PC-3 (cell line): Measurements from ENCODE around the gene KANK2. TPM values are rescaled to one million over a fixed set of nuclear protein-coding genes. Genes with fewer than 3 reads are reported as not detected.
"Not testable (repeated sequence)": the region's sequence is repeated elsewhere in the genome, so short reads cannot be mapped to it uniquely, and the experiment has no call there.

Experiments
- ATAC-seq: fragments of 200-7000 bp; cut with Tn5 transposase; 2 replicates; pipeline ENCODE4 v1.9.1; 2020; ENCODE audit warnings: mild to moderate bottlenecking, moderate library complexity
- BruUV-seq: library from RNA; stranded (reverse); fragments of 400-500 nt; replicated peaks from 2 replicates; lab custom pipeline; 2021; lab: Mats Ljungman, UMichigan
- CTCF ChIA-PET: fragments of 300-600 bp; sonication (Branson Sonifier 250); formaldehyde crosslinking; loops from one replicate; lab custom pipeline; 2022; ENCODE audit warnings: antibody characterized with exemption; lab: Charles Lee
- POLR2A ChIA-PET: fragments of 300-600 bp; sonication (Branson Sonifier 250); formaldehyde crosslinking; loops from one replicate; lab custom pipeline; 2022; ENCODE audit warnings: antibody characterized with exemption; ENCODE audit not compliant: unreplicated experiment; lab: Charles Lee
- DNase-seq: peaks from one replicate; pipeline ENCODE4 v3.0.0-alpha.2; 2015
- H2AFZ ChIP-seq: fragments of 300-600 bp; sonication (generic); 2 replicates; pipeline ENCODE4 v1.6.0; 2016; ENCODE audit warnings: antibody characterized with exemption, low read length
- H3F3A ChIP-seq: fragments of 300-600 bp; sonication (generic); one replicate; pipeline ENCODE4 v1.6.0; 2017; ENCODE audit warnings: antibody characterized with exemption, low read length, control low read depth, mild to moderate bottlenecking; ENCODE audit not compliant: unreplicated experiment
- H3K27ac ChIP-seq: fragments of 300-600 bp; sonication (generic); 2 replicates; pipeline ENCODE4 v1.5.1; 2016; ENCODE audit warnings: mild to moderate bottlenecking, low read length
- H3K27me3 ChIP-seq: fragments of 300-600 bp; sonication (generic); 2 replicates; pipeline ENCODE4 v1.6.1; 2016; ENCODE audit warnings: low read length, mixed read lengths
- H3K36me3 ChIP-seq: fragments of 300-600 bp; sonication (generic); 2 replicates; pipeline ENCODE4 v1.6.1; 2016; ENCODE audit warnings: low read depth, mixed run types, low read length, mixed read lengths
- H3K4me1 ChIP-seq: fragments of 300-600 bp; sonication (generic); 2 replicates; pipeline ENCODE4 v1.5.1; 2016; ENCODE audit warnings: low read length; ENCODE audit not compliant: insufficient read depth
- H3K4me2 ChIP-seq: fragments of 300-600 bp; sonication (generic); 2 replicates; pipeline ENCODE4 v1.6.0; 2016; ENCODE audit warnings: low read length
- H3K4me3 ChIP-seq: fragments of 300-600 bp; sonication (generic); 2 replicates; pipeline ENCODE4 v1.5.1; 2016; ENCODE audit warnings: mild to moderate bottlenecking, low read length, mixed read lengths
- H3K79me2 ChIP-seq: fragments of 300-600 bp; sonication (generic); 2 replicates; pipeline ENCODE4 v1.6.1; 2017; ENCODE audit warnings: low read length, mixed read lengths
- H3K9ac ChIP-seq: fragments of 300-600 bp; sonication (generic); 2 replicates; pipeline ENCODE4 v1.6.0; 2016; ENCODE audit warnings: mild to moderate bottlenecking, low read length
- H3K9me2 ChIP-seq: fragments of 300-600 bp; sonication (generic); replicated peaks from 2 replicates; pipeline ENCODE4 v1.6.1; 2016; ENCODE audit warnings: mixed run types, low read length, mixed read lengths
- H3K9me3 ChIP-seq: fragments of 300-600 bp; sonication (generic); 2 replicates; pipeline ENCODE4 v1.6.1; 2016; ENCODE audit warnings: low read length, mixed read lengths
- H4K20me1 ChIP-seq: fragments of 300-600 bp; sonication (generic); 2 replicates; pipeline ENCODE4 v1.6.1; 2016; ENCODE audit warnings: low read length, mixed read lengths
- CTCF ChIP-seq: fragments of 300-600 bp; sonication (generic); conservative IDR thresholded peaks from 2 replicates; pipeline ENCODE4 v1.5.1; 2017; ENCODE audit warnings: antibody characterized with exemption, low read depth, mild to moderate bottlenecking, low read length
- EZH2 ChIP-seq: fragments of 300-600 bp; sonication (generic); IDR thresholded peaks from one replicate; pipeline ENCODE4 v1.6.1; 2017; ENCODE audit warnings: antibody characterized with exemption, mild to moderate bottlenecking, low read length; ENCODE audit not compliant: unreplicated experiment
- EZH2phosphoT487 ChIP-seq: fragments of 300-600 bp; sonication (generic); IDR thresholded peaks from 2 replicates; pipeline ENCODE4 v1.6.1; 2018; ENCODE audit warnings: mild to moderate bottlenecking, antibody characterized with exemption, low read length, borderline replicate concordance
- intact Hi-C: fragments of 100-400 bp; cut with micrococcal nuclease; formaldehyde crosslinking; loops from 2 replicates; pipeline ENCODE4 v1.9.0; 2023
- total RNA-seq: library from RNA; depleted of rRNA; stranded (reverse); fragments of >200 nt; gene quantifications from 2 replicates; pipeline ENCODE4 v1.2.3, GENCODE V29; 2014

The KANK2 gene
- total RNA-seq, 1 experiment from 2014 or later, result 98.4 TPM

DNA sequence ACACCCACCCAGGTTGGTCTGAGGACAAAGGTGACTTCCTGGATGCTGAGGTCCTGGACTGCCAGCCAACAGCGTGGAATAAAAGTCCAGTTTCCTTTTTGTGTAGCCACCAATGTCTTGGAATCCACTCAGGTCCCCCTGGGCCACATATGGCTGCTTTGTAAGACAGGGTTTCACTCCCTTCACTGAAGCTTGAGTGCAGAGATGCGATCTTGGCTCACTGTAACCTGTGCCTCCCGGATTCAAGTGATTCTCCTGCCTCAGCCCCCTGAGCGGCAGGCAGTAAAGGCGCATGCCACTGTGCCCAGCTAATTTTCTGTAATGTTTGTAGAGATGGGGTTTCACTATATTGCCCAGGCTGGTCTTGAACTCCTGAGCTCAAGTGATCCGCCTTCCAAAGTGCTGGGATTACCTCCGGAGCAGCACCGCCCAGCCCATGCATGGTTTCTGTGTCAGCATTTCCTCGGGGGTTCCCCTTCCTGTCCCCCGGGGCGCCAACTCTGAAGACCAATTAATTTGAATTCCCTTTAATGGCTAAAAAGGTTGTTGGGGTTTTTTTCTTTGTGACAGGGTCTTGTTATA is 17.5 kb downstream of the KANK2 start:
- Histone ChIP-seq H3K9me2 (no peaks in the 10 kb centered on the region), H3K27me3 (no peaks in the 10 kb centered on the region), H3K4me1 (peaks cover 7% of the 10 kb centered on the region), H3F3A (no peaks in the 10 kb centered on the region), H3K9me3 (no peaks in the 10 kb centered on the region), H3K36me3 (peaks cover 16% of the 10 kb centered on the region), H3K27ac (no peak overlapping the region), H2AFZ (no peak overlapping the region), H3K9ac (no peak overlapping the region), H3K4me2 (no peak overlapping the region), H4K20me1 (no peaks in the 10 kb centered on the region), H3K4me3 (no peak overlapping the region), H3K79me2 (no peaks in the 10 kb centered on the region)
- ChIA-PET POLR2A (no interaction called here), CTCF (no interaction called here)
- TF ChIP-seq EZH2phosphoT487 (no peak), EZH2 (no peak), CTCF (no peak)
- DNase-seq (no peak), ATAC-seq (no peak)
- BruUV-seq, result no TSS peak
- intact Hi-C loops, result no loop called here

DNA sequence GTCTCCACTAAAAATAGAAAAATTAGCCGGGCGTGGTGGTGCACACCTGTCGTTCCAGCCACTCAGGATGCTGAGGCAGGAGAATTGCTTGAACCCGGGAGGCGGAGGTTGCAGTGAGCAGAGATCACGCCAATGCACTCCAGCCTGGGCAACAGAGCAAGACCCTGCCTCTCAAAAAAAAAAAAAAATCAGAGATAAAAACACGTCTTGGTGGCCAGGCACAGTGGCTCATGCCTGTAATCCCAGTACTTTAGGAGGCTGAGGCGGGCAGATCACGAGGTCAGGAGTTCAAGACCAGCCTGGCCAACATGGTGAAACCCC is 18.2 kb downstream of the KANK2 start:
- DNase-seq, H3K79me2 ChIP-seq, ATAC-seq, H4K20me1 ChIP-seq, BruUV-seq, H3K4me2 ChIP-seq, H3F3A ChIP-seq, POLR2A ChIA-PET, H3K9me3 ChIP-seq, CTCF ChIA-PET, intact Hi-C loops, H3K4me3 ChIP-seq, H3K9me2 ChIP-seq, H3K4me1 ChIP-seq, H3K27me3 ChIP-seq, H2AFZ ChIP-seq, H3K9ac ChIP-seq: not testable (repeated sequence)
- peak overlapping the region; percentile 29; the same call in 1 of the 2 replicates for H3K27ac ChIP-seq
- peaks cover 21% of the 10 kb centered on the region for H3K36me3 ChIP-seq

DNA sequence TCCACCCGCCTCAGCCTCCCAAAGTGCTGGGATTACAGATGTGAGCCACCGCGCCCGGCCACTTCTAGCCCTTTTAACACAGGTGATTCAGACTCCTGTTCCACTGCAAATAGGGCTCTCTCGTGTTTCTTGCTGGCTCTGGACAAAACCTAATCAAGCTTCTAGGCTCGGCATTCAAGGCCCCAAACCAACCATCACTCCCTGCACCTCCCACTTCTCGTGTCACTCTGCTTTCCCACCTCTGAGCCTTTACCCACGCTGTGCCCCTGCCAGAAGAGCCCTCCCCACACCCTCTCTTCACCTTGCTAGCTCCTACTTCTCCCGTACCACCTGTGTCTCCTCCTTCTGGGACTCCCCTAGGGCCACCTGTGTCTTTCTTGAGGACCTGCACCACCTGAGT is 19.8 kb downstream of the KANK2 start:
- ATAC-seq (no peak), DNase-seq (no peak)
- Histone ChIP-seq H4K20me1 (no peaks in the 10 kb centered on the region), H3K79me2 (no peaks in the 10 kb centered on the region), H3K9ac (no peak overlapping the region), H3K4me2 (no peak overlapping the region), H3K9me3 (no peaks in the 10 kb centered on the region), H2AFZ (no peak overlapping the region), H3K27me3 (no peaks in the 10 kb centered on the region), H3K4me3 (no peak overlapping the region), H3F3A (no peaks in the 10 kb centered on the region), H3K36me3 (peaks cover 21% of the 10 kb centered on the region), H3K27ac (no peak overlapping the region), H3K9me2 (no peaks in the 10 kb centered on the region), H3K4me1 (peaks cover 7% of the 10 kb centered on the region)
- intact Hi-C loops, result no loop called here
- no TSS peak for BruUV-seq
- ChIA-PET CTCF (no interaction called here), POLR2A (no interaction called here)
- TF ChIP-seq CTCF (no peak), EZH2phosphoT487 (no peak), EZH2 (no peak)
